HCT116 (cell line): ENCODE data around the gene PRPF31.

ENCODE experiments used
- CTCF ChIP-seq, 3 experiments: fragments of 200-600 bp in 1 of 3; sonication (generic) in 1 of 3; IDR thresholded peaks in 2 of 3; conservative IDR thresholded peaks in 1 of 3; 2 replicates each; pipeline ENCODE4 v1.5.1; 2012 to 2017; ENCODE audit warnings: low read depth in 2 of 3, low read length in 2 of 3, antibody characterized with exemption in 1 of 3, borderline replicate concordance in 1 of 3, control low read depth in 1 of 3, mild to moderate bottlenecking in 1 of 3, mixed read lengths in 1 of 3, mixed run types in 1 of 3, moderate library complexity in 1 of 3; ENCODE audit not compliant: insufficient read depth in 1 of 3
- MAX ChIP-seq: IDR thresholded peaks from 2 replicates; pipeline ENCODE4 v1.6.1; 2012
- POLR2A ChIP-seq: IDR thresholded peaks from 2 replicates; pipeline ENCODE4 v1.7.0; 2011; ENCODE audit warnings: borderline replicate concordance; ENCODE audit not compliant: insufficient read depth, insufficient read length; ENCODE audit errors: extremely low read depth
- POLR2AphosphoS5 ChIP-seq: IDR thresholded peaks from 2 replicates; pipeline ENCODE4 v1.6.1; 2011; ENCODE audit warnings: mild to moderate bottlenecking, low read depth, low read length, moderate library complexity
- SP1 ChIP-seq: IDR thresholded peaks from 2 replicates; pipeline ENCODE4 v1.6.1; 2012; ENCODE audit warnings: low read depth
- SRF ChIP-seq: IDR thresholded peaks from 2 replicates; pipeline ENCODE4 v1.6.1; 2012; ENCODE audit warnings: low read depth
- TCF7L2 ChIP-seq: IDR thresholded peaks from 2 replicates; pipeline ENCODE4 v1.7.0; 2011; ENCODE audit warnings: borderline replicate concordance, inconsistent platforms; ENCODE audit not compliant: insufficient read depth, insufficient read length; ENCODE audit errors: extremely low read depth
- YY1 ChIP-seq: IDR thresholded peaks from 2 replicates; pipeline ENCODE4 v1.6.1; 2011; ENCODE audit warnings: low read length, low read depth, moderate library complexity, mild to moderate bottlenecking; ENCODE audit not compliant: insufficient replicate concordance; ENCODE audit errors: extremely low read depth
- ZBTB33 ChIP-seq: IDR thresholded peaks from 2 replicates; pipeline ENCODE4 v1.6.1; 2011; ENCODE audit warnings: mild to moderate bottlenecking, low read length, moderate library complexity; ENCODE audit not compliant: insufficient replicate concordance; ENCODE audit errors: extremely low read depth
- ZNF274 ChIP-seq: fragments of 200-500 bp; sonication (Bioruptor generic); IDR thresholded peaks from 2 replicates; pipeline ENCODE4 v1.6.1; 2014; ENCODE audit warnings: mild to moderate bottlenecking, low read depth, low read length, inconsistent platforms

- TF ChIP-seq ZNF274 (no peak), ZBTB33 (no peak), CTCF (IDR thresholded peaks at IDR 0.05 in 2 of 3, conservative IDR thresholded peaks at IDR 0.05 in 1 of 3; ENCODE audit: borderline replicate concordance in 1 of 3, insufficient read depth in 1 of 3, low read depth in 2 of 3, low read length in 2 of 3) (no peak), YY1 (no peak), SRF (no peak), POLR2A (no peak), MAX (no peak), POLR2AphosphoS5 (no peak), SP1 (no peak), TCF7L2 (no peak)
Observed at GRCh38 chr19:54081032-54081431, 34.5 kb upstream of the PRPF31 start, which contains the start of gene TARM1.
